Measurements from ENCODE around the gene MYOZ1. TPM values are rescaled to one million over a fixed set of nuclear protein-coding genes. Genes with fewer than 3 reads are reported as not detected.

MYOZ1 gene, protein sequence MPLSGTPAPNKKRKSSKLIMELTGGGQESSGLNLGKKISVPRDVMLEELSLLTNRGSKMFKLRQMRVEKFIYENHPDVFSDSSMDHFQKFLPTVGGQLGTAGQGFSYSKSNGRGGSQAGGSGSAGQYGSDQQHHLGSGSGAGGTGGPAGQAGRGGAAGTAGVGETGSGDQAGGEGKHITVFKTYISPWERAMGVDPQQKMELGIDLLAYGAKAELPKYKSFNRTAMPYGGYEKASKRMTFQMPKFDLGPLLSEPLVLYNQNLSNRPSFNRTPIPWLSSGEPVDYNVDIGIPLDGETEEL
- not detected in 5 replicates for total RNA-seq (2022; extraction: Qiagen RNA extraction; ENCODE audit: low read depth)

GRCh38 chr10:73641328-73642060 is at the start of gene MYOZ1:
Gene MYOZ1, minus strand, starts transcription at chr10:73641474. Its CDS starts 1,457 bp downstream, at chr10:73640017.

GRCh38 chr10:73655990-73656298 is 14.7 kb upstream of the MYOZ1 start, which contains the start of gene SYNPO2L:
Gene SYNPO2L, minus strand, starts transcription at chr10:73656029. Its CDS starts 107 bp downstream, at chr10:73655922.

GRCh38 chr10:73590881-73591799 is 50.1 kb downstream of the MYOZ1 start, which contains the start of gene USP54:
Gene USP54, minus strand, starts transcription at chr10:73591342. Its CDS starts 15,684 bp downstream, at chr10:73575658.

Other genes starting within 250 kb of the MYOZ1 start
- 109 to 138 TPM (median 111 TPM) in 5 replicates for gene ANXA7, start 227.4 kb downstream of the MYOZ1 start, total RNA-seq (2022; extraction: Qiagen RNA extraction; ENCODE audit: low read depth)
- gene MSS51, start 207.9 kb downstream of the MYOZ1 start, total RNA-seq (2022; extraction: Qiagen RNA extraction; ENCODE audit: low read depth), result 0.36 to 0.79 TPM (median 0.41 TPM) in 5 replicates
- 9.3 to 18.8 TPM (median 17.8 TPM) in 5 replicates for gene PPP3CB, start 145.4 kb downstream of the MYOZ1 start, total RNA-seq (2022; extraction: Qiagen RNA extraction; ENCODE audit: low read depth)
- 10.1 to 12.5 TPM (median 11.9 TPM) in 5 replicates for gene USP54, start 50.1 kb downstream of the MYOZ1 start, total RNA-seq (2022; extraction: Qiagen RNA extraction; ENCODE audit: low read depth)
- gene SYNPO2L, start 14.6 kb upstream of the MYOZ1 start, total RNA-seq (2022; extraction: Qiagen RNA extraction; ENCODE audit: low read depth), result 0.03 TPM in 1 of 5 replicates, not detected in the others
- gene AGAP5, start 56.6 kb upstream of the MYOZ1 start, total RNA-seq (2022; extraction: Qiagen RNA extraction; ENCODE audit: low read depth), result 1.4 to 2.9 TPM (median 2.4 TPM) in 5 replicates
- gene SEC24C, start 102.9 kb upstream of the MYOZ1 start, total RNA-seq (2022; extraction: Qiagen RNA extraction; ENCODE audit: low read depth), result 46.0 to 59.3 TPM (median 57.7 TPM) in 5 replicates
- gene CHCHD1, start 140.6 kb upstream of the MYOZ1 start, total RNA-seq (2022; extraction: Qiagen RNA extraction; ENCODE audit: low read depth), result 62.9 to 70.8 TPM (median 69.1 TPM) in 5 replicates
- gene ZSWIM8, start 144.1 kb upstream of the MYOZ1 start, total RNA-seq (2022; extraction: Qiagen RNA extraction; ENCODE audit: low read depth), result 30.7 to 41.1 TPM (median 40.0 TPM) in 5 replicates
- gene NDST2, start 170.1 kb upstream of the MYOZ1 start, total RNA-seq (2022; extraction: Qiagen RNA extraction; ENCODE audit: low read depth), result 11.5 to 19.4 TPM (median 16.4 TPM) in 5 replicates
- gene CAMK2G, start 233.1 kb upstream of the MYOZ1 start, total RNA-seq (2022; extraction: Qiagen RNA extraction; ENCODE audit: low read depth), result 15.6 to 19.0 TPM (median 18.5 TPM) in 5 replicates